GM19035 (cell line): ENCODE measurements around the gene TPM2.

Source experiments
- ATAC-seq: cut with Tn5 transposase; IDR thresholded peaks from one replicate; pipeline ENCODE4 v1.9.1; 2021; ENCODE audit not compliant: unreplicated experiment

The TPM2 gene

DNA sequence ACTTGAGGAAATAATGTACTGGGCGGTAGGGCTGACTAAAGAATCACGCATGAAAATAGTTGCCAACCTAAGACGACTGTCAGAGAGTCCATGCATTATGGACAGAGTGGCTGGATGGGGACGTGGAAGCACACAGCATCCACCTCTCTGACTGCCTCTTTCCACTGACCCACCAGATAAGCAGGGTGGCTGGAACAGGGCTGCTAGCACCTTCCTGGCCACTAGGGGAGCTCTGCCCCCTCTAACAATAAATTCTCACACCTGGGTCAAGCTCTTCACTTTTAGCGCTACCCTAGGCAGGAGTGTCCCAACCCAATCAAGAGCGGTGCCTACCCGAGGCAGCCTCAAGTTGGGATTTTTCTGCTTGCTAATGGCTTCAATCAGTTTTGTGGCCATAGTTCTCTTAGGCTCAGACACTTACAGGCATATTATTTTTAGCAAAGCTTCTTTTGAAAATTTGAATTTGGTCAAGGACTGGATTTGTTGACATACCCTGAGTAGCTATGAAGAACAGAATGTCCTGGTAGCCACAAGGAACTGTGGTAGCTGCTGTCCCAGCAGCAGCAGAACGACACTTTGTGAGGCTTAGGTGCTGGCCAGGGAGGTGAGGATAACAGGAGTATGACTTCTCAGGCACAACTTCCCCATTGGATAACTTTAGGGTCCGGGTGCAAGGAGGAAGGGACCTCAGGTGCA is 6.9 kb upstream of the TPM2 start:
- ATAC-seq, result peak; percentile 75

DNA sequence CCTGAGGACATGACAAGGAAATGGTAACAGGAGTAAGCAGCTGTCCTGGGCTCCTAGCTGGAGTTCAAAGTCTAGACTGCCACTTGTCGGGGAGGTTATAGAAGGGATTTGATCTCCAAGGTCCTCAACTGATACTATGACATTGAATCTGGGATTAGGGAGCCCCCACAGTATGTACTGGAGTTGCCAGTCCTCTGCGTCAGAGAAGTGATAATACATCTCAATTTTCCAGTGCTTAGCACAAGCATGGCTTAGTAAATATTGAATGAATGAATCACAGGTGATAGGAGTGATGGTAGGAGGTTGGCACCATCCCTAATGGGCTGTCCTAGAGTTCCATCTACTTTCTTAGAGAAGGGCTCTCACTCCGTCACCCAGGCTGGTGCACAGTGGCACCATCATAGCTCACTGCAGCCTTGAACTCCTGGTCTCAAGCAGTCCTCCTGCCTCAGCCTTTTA is 6.2 kb upstream of the TPM2 start:
- ATAC-seq, result no peak

- ATAC-seq, result no peak
Measured at GRCh38 chr9:35691757-35692301, 2.1 kb upstream of the TPM2 start.

- no peak for ATAC-seq
Measured at GRCh38 chr9:35691334-35691650, 1.6 kb upstream of the TPM2 start.

DNA sequence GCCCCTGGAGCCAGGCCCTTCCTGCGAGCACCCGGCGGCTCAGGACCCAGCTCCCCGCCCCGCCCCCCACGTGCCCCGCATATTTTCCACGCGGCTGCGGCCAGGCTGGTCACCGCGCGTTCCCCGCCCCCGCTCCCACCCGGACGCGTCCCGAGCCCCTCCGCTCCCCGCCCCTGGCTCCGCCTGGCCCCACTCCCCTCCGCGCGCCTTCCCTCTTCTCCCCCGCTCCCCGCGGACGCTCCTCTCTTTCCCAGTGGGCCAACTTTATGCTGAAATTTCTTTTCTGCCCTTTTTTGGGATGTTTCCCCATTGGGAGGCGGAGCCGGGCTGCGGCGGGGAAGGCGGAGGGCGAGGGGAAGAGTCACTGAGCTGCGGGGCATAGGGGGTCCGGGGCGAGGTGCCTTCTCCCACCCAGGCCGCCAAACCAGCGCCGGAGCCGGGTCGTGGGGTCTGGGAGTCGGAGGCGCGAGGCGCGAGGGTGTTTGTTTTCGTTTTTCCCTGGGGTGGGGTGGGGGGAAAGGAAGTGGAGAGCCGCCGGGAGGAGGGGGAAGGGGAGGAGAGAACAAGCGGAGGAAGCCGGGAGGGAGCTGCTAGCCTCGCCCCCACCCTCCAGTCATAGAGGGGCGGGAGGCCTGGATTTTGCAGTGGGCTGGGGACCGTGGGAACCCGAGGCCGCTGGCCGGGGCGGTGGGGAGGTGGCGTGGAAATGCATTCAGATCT is 1.0 kb upstream of the TPM2 start:
- no peak for ATAC-seq

GRCh38 chr9:35690294-35690613 is 529 bp upstream of the TPM2 start:
- no peak for ATAC-seq

DNA sequence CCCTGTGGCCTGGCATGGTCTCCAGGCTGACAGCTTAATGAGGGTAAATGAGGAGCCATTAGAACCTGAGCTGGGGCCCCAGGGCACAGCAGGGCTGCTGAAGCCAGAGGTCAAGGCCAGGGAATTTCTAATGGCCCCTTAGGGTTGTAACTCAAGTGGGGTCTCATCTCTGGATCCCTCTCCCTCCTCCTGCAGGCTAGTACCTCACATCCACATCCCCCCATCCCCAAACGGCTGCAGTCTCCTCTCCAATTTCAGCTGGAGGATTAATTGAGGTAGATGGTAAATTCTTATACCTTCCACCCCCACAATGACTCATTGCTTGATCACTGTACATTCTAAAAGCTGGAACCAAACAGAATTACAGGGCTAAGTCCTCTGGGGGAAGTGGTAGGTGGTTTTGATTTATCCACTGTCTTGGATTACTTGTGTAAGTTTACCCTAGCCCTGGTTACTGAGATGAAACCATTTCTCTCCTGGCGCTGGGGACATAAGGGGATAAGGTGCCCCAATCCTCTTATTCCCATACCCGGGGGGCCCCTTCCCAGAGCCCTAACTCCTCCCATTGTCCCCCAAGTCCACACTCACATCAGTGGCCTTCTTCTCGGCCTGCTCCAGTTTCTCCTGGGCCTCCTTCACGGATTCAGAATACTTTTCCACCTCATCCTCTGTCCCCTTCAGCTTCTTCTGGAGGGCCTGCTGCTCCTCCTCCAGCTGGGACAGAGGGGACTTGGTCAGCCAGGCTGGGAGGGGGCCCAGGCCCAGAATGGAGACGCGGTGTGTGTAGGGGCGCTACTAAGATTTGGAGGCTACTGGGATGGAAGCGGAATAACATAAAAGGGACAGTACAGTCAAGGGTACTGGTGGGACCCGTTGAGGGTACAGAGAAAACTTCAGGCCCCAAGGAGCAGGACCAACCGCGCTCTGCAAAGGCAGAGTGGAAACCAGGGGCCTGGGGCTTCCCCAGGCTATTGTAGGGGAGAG is 875 bp downstream of the TPM2 start:
- ATAC-seq, result no peak

- ATAC-seq, result no peak
Measured at GRCh38 chr9:35687972-35688557, 1.7 kb downstream of the TPM2 start.

GRCh38 chr9:35687306-35687705 is 2.4 kb downstream of the TPM2 start:
- ATAC-seq, result no peak

GRCh38 chr9:35686222-35687203 is 3.2 kb downstream of the TPM2 start:
- no peak for ATAC-seq

- no peak for ATAC-seq
Measured at GRCh38 chr9:35685506-35685905, 4.2 kb downstream of the TPM2 start.

GRCh38 chr9:35684921-35685320 is 4.8 kb downstream of the TPM2 start:
- no peak for ATAC-seq

GRCh38 chr9:35683323-35683722 is 6.4 kb downstream of the TPM2 start:
- no peak for ATAC-seq

GRCh38 chr9:35682520-35683315 is 7.0 kb downstream of the TPM2 start:
- no peak for ATAC-seq

DNA sequence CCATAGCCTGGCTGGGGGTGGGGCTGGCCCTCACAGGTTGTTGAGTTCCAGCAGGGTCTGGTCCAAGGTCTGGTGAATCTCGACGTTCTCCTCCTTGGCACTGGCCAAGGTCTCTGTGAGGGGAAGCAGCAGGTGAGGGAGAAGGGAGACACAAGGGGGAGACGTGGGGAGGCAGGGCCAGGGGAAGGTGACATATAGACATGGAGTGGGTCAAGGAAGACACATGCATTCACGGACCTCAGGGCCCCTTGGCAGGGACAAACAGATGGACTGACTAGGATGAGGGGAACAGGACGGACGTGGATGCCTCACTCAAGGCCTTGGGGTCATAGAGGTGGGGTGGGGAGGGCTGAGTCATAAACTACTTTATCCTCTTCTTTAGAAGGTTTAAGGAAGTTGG is 7.7 kb downstream of the TPM2 start:
- no peak for ATAC-seq

DNA sequence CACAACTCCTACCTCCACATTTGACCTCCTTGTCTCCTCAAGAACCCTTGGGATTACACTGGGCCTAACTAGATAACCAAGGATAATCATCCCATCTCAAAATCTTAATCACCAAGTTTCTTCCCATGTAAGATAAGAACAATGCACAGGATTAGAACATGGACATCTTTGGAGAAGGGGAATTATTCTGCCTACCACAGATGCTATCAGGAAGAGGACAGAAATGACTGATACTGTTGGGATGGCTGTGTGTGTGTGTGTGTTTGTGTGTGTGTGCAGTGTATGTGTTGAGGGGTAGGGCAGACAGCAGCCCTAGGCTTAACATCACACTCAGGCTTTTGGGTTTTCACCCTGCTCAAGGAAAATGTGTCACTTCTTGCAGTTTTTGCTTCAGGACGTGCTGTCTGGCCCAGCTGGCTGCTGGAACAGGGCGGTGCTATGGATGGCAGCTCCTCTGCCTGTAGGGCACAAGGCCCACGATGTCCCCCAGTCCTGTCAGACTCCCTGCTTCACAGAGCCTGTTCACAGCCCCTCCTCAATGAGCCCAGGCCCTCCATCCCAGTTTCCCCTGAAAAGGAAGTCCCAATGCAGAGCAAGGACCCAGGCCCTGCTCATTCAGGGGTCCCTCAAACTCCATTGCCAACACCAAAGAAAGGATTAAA is 8.3 kb downstream of the TPM2 start:
- ATAC-seq, result no peak

DNA sequence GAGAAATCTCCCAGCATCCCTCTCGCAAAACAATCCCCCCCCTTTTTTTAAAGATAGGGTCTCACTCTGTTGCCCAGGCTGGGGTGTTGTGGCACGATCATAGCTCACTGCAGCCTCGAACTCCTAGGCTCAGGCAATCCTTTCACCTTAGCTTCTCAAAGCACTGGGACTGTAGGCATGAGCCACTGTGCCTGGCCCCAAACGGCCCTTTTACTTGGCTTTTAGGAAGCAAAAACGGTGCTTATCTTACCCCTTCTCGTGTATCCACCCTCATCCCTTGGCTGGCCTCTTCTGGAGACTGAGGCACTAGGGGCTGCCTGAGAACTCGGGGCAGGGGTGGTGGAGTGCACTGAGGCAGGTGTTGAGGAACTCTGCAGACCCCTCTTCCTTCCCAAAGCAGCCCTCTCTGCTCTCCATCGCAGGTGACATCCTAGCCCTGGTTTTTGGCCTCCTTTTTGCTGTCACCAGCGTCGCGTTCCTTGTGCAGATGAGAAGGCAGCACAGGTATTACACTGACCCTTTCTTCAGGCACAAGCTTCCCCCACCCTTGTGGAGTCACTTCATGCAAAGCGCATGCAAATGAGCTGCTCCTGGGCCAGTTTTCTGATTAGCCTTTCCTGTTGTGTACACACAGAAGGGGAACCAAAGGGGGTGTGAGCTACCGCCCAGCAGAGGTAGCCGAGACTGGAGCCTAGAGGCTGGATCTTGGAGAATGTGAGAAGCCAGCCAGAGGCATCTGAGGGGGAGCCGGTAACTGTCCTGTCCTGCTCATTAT is 9.2 kb downstream of the TPM2 start:
- ATAC-seq, result peak; percentile 80
